ENCODE measurements around the gene ALCAM.

Gene ALCAM

GRCh38 chr3:105473521-105474223, 107.0 kb downstream of the ALCAM start:
- TF ChIP-seq CTCF (IDR thresholded peaks at IDR 0.05; ENCODE audit: borderline replicate concordance, insufficient read depth, low read depth, low read length): no peak
- H3K4me3 ChIP-seq (ENCODE audit: low read depth, low read length): no peak overlapping the region

- TF ChIP-seq CTCF (IDR thresholded peaks at IDR 0.05; ENCODE audit: borderline replicate concordance, insufficient read depth, low read depth, low read length): no peak
- H3K4me3 ChIP-seq (ENCODE audit: low read depth, low read length): no peak overlapping the region
These were observed 114.1 kb downstream of the ALCAM start for GRCh38 chr3:105480768-105481167.

- H3K4me3 ChIP-seq (ENCODE audit: low read depth, low read length): no peak overlapping the region
- no peak for TF ChIP-seq CTCF (IDR thresholded peaks at IDR 0.05; ENCODE audit: borderline replicate concordance, insufficient read depth, low read depth, low read length)
These were observed 116.8 kb downstream of the ALCAM start for GRCh38 chr3:105483476-105483875.

GRCh38 chr3:105490045-105490444, 123.3 kb downstream of the ALCAM start:
- no peak overlapping the region for H3K4me3 ChIP-seq (ENCODE audit: low read depth, low read length)
- no peak for TF ChIP-seq CTCF (IDR thresholded peaks at IDR 0.05; ENCODE audit: borderline replicate concordance, insufficient read depth, low read depth, low read length)

- no peak for TF ChIP-seq CTCF (IDR thresholded peaks at IDR 0.05; ENCODE audit: borderline replicate concordance, insufficient read depth, low read depth, low read length)
These were observed 126.7 kb downstream of the ALCAM start for GRCh38 chr3:105493305-105493892.

GRCh38 chr3:105495021-105495420, 128.3 kb downstream of the ALCAM start:
- no peak overlapping the region for H3K4me3 ChIP-seq (ENCODE audit: low read depth, low read length)
- TF ChIP-seq CTCF (IDR thresholded peaks at IDR 0.05; ENCODE audit: borderline replicate concordance, insufficient read depth, low read depth, low read length): no peak

More at GRCh38 chr3:105493305-105493892, 126.7 kb downstream of the ALCAM start:
- H3K4me3 ChIP-seq (ENCODE audit: low read depth, low read length): no peak overlapping the region

GRCh38 chr3:105496343-105496742, 129.6 kb downstream of the ALCAM start:
- TF ChIP-seq CTCF (IDR thresholded peaks at IDR 0.05; ENCODE audit: borderline replicate concordance, insufficient read depth, low read depth, low read length): no peak

More at GRCh38 chr3:105496343-105496742, 129.6 kb downstream of the ALCAM start:
- no peak overlapping the region for H3K4me3 ChIP-seq (ENCODE audit: low read depth, low read length)

Measured in GM12875 (cell line).